ENCODE data around the gene JAK1.

The JAK1 gene

DNA sequence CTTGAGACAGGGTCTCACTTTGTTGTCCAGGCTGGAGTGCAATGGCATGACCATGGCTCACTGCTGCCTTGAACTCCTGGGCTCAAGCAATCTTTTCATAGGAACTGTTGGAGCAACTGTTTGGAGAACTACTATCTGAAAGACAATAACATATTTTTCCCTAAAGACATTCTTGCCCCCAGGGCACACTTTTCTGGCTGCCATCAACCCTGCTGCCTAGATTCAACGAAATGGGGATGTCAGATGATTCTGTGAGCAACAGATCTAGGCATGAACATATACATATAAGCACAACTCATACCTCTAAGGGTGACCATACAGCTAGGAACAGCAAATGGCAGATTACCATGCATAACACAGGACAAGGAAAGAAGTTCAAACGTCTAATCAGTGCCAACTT is 27.4 kb downstream of the JAK1 start:
- TF ChIP-seq NFIC (IDR thresholded peaks at IDR 0.05), result no peak
- no peak for TF ChIP-seq TEAD4 (IDR thresholded peaks at IDR 0.05)
- TF ChIP-seq EP300 (IDR thresholded peaks at IDR 0.05; ENCODE audit: borderline replicate concordance), result no peak
- TF ChIP-seq, protein P1, sequence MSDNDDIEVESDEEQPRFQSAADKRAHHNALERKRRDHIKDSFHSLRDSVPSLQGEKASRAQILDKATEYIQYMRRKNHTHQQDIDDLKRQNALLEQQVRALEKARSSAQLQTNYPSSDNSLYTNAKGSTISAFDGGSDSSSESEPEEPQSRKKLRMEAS (IDR thresholded peaks at IDR 0.05), result no peak
- TF ChIP-seq YY1 (IDR thresholded peaks at IDR 0.05; ENCODE audit: low read depth), result no peak
- TF ChIP-seq, protein P2, sequence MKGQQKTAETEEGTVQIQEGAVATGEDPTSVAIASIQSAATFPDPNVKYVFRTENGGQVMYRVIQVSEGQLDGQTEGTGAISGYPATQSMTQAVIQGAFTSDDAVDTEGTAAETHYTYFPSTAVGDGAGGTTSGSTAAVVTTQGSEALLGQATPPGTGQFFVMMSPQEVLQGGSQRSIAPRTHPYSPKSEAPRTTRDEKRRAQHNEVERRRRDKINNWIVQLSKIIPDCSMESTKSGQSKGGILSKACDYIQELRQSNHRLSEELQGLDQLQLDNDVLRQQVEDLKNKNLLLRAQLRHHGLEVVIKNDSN (IDR thresholded peaks at IDR 0.05), result no peak

DNA sequence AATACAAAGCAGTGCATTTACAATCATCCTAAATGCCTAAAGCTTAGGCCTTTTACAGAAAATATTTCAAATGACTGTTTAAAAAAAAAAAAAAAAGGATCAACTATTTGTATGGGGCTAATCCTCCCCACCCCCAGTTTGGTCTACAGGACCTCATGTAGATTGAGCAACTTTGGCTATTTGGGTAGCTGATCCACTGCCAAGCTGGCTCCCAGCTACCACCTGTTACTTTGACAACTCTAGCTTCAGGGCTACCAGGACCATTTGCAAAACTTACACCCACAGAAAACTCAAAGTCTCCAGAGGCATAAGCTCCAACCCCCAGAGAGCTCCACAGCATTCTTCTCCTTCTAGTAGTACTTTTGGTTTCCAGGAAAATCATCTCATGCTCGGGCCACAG is 29.4 kb downstream of the JAK1 start:
- no peak for TF ChIP-seq FOXM1 (IDR thresholded peaks at IDR 0.05; ENCODE audit: borderline replicate concordance, low read depth)

DNA sequence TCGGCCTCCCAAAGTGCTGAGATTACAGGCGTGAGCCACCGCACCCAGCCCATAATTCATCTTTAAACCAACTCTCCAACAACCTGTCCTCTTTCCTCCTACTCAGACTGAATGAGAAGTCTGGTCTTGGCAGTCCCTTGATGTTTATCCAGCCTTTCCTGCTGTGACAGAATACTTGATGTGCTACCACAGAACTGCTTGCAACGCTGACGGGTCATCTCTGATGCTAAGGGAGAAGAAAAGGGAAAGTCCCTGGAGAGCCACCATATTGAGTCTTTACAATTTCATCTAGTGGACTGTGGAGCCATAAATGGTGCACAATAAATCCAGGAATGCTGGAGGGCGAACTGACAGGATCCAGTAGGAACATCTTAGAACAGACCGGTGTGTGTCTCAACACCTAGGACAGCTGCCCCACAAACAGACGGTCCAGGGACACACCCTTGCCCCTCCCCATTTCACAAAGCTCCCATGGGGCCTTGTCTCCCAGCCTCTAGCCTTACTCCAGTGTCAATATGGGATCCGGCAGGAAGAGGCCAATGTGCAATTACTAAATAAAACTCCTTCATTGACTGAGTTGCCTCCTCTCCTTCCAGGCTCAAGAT is 30.7 kb downstream of the JAK1 start:
- TF ChIP-seq FOXM1 (IDR thresholded peaks at IDR 0.05; ENCODE audit: borderline replicate concordance, low read depth), result no peak
- TF ChIP-seq RAD21 (IDR thresholded peaks at IDR 0.05; ENCODE audit: low read depth), result no peak
- TF ChIP-seq TAF1 (IDR thresholded peaks at IDR 0.05; ENCODE audit: low read depth), result no peak
- TF ChIP-seq CEBPB (IDR thresholded peaks at IDR 0.05), result no peak
- no peak for TF ChIP-seq EP300 (IDR thresholded peaks at IDR 0.05; ENCODE audit: borderline replicate concordance)
- no peak for TF ChIP-seq EGR1 (IDR thresholded peaks at IDR 0.05)
- TF ChIP-seq, protein P1 (IDR thresholded peaks at IDR 0.05), result no peak
- TF ChIP-seq CREB1 (IDR thresholded peaks at IDR 0.05; ENCODE audit: low read depth), result no peak
- TF ChIP-seq, protein P2 (IDR thresholded peaks at IDR 0.05), result no peak
- TF ChIP-seq YY1 (IDR thresholded peaks at IDR 0.05; ENCODE audit: low read depth), result no peak
- TF ChIP-seq, protein P3, sequence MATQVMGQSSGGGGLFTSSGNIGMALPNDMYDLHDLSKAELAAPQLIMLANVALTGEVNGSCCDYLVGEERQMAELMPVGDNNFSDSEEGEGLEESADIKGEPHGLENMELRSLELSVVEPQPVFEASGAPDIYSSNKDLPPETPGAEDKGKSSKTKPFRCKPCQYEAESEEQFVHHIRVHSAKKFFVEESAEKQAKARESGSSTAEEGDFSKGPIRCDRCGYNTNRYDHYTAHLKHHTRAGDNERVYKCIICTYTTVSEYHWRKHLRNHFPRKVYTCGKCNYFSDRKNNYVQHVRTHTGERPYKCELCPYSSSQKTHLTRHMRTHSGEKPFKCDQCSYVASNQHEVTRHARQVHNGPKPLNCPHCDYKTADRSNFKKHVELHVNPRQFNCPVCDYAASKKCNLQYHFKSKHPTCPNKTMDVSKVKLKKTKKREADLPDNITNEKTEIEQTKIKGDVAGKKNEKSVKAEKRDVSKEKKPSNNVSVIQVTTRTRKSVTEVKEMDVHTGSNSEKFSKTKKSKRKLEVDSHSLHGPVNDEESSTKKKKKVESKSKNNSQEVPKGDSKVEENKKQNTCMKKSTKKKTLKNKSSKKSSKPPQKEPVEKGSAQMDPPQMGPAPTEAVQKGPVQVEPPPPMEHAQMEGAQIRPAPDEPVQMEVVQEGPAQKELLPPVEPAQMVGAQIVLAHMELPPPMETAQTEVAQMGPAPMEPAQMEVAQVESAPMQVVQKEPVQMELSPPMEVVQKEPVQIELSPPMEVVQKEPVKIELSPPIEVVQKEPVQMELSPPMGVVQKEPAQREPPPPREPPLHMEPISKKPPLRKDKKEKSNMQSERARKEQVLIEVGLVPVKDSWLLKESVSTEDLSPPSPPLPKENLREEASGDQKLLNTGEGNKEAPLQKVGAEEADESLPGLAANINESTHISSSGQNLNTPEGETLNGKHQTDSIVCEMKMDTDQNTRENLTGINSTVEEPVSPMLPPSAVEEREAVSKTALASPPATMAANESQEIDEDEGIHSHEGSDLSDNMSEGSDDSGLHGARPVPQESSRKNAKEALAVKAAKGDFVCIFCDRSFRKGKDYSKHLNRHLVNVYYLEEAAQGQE (IDR thresholded peaks at IDR 0.05; ENCODE audit: low read depth), result no peak
- no peak for TF ChIP-seq TCF12 (IDR thresholded peaks at IDR 0.05; ENCODE audit: low read depth)
- TF ChIP-seq TEAD4 (IDR thresholded peaks at IDR 0.05), result no peak
- no peak for TF ChIP-seq NFIC (IDR thresholded peaks at IDR 0.05)

DNA sequence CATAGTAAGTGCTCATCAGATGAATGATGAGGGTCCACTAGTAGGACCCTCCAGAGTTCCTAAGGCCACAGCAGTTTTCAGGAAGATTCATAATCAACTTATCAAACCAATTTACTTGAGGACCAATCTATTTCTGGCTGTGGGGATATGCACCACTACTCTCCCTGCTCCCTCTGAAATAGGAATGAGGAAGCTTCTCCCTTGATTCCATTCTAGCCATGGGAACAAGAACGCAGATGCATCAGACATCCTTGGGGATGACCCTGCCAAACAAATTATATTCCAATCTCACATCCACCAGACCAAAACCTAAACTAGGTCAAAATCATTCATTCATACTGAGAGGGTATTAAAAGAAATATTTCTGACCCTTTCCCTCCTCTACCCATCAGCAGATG is 31.5 kb downstream of the JAK1 start:
- TF ChIP-seq CEBPB (IDR thresholded peaks at IDR 0.05) (no peak), ZBTB7A (IDR thresholded peaks at IDR 0.05; ENCODE audit: low read depth) (no peak), RAD21 (IDR thresholded peaks at IDR 0.05; ENCODE audit: low read depth) (no peak), TAF1 (IDR thresholded peaks at IDR 0.05; ENCODE audit: low read depth) (no peak), TEAD4 (IDR thresholded peaks at IDR 0.05) (no peak), NFIC (IDR thresholded peaks at IDR 0.05) (no peak), CREB1 (IDR thresholded peaks at IDR 0.05; ENCODE audit: low read depth) (no peak), FOXM1 (IDR thresholded peaks at IDR 0.05; ENCODE audit: borderline replicate concordance, low read depth) (no peak), TCF12 (IDR thresholded peaks at IDR 0.05; ENCODE audit: low read depth) (no peak), YY1 (IDR thresholded peaks at IDR 0.05; ENCODE audit: low read depth) (no peak), EP300 (IDR thresholded peaks at IDR 0.05; ENCODE audit: borderline replicate concordance) (no peak)
- TF ChIP-seq, protein P2 (IDR thresholded peaks at IDR 0.05), result no peak
- TF ChIP-seq, protein P1 (IDR thresholded peaks at IDR 0.05), result no peak
- TF ChIP-seq, protein P3 (IDR thresholded peaks at IDR 0.05; ENCODE audit: low read depth), result no peak

DNA sequence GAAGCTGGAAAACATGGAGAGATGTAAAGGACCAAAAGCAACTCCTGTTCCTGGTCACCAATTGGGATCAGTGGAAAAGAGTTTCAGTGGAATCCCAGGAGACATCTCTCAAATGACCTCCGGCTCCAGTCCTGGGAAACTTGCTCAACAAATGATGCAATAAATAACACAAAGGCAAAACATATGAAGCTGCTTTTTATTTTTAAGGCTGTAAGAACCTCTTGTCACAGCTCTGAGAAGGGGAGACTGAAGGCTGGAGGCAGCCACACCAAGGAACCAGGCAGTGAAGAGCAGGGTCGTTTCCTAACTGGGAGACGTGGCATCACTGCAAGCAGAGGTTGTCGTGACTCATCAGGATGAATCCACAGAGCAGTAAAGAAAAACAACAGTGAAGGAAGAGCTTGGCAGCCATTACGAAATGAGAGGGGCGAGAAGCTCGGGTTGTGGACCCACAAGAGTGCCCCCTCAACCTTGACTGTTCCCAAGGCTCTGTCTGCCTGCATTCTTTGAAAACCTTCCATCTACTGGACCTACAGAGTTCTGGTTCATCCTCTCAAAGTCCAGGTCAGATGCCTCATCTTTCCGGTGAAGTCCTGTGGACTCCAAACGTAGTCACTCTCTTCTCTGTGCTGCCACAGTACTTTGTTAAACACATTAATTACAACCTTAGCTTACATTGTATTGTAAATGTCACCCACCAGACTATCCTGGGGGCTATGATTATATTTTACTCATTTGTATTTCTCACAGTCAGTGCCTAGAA is 32.1 kb downstream of the JAK1 start:
- TF ChIP-seq EP300 (IDR thresholded peaks at IDR 0.05; ENCODE audit: borderline replicate concordance) (no peak), EGR1 (IDR thresholded peaks at IDR 0.05) (no peak), NFIC (IDR thresholded peaks at IDR 0.05) (no peak), ZBTB7A (IDR thresholded peaks at IDR 0.05; ENCODE audit: low read depth) (no peak), FOXM1 (IDR thresholded peaks at IDR 0.05; ENCODE audit: borderline replicate concordance, low read depth) (no peak), CREB1 (IDR thresholded peaks at IDR 0.05; ENCODE audit: low read depth) (no peak), CEBPB (IDR thresholded peaks at IDR 0.05) (no peak), YY1 (IDR thresholded peaks at IDR 0.05; ENCODE audit: low read depth) (no peak), TAF1 (IDR thresholded peaks at IDR 0.05; ENCODE audit: low read depth) (no peak), RAD21 (IDR thresholded peaks at IDR 0.05; ENCODE audit: low read depth) (no peak)
- TF ChIP-seq, protein P1 (IDR thresholded peaks at IDR 0.05), result no peak
- TF ChIP-seq, protein P3 (IDR thresholded peaks at IDR 0.05; ENCODE audit: low read depth), result no peak
- TF ChIP-seq, protein P2 (IDR thresholded peaks at IDR 0.05), result no peak

Measured in Ishikawa (cell line).